ENCODE data around the gene HLA-DOB. TPM values are rescaled to one million over a fixed set of nuclear protein-coding genes. Genes with fewer than 3 reads are reported as not detected.

Gene HLA-DOB
- total and polyA plus RNA-seq, 10 of the 15 experiments (the other 5 are each of a cell fraction or from before 2014, with no cell fraction given), result 27.4 to 79.1 (median 37.0) TPM

- TF ChIP-seq NR2F1 (conservative IDR thresholded peaks at IDR 0.05) (peak; percentile 72; the same call in 1 of the 2 replicates), EGR1 (IDR thresholded peaks at IDR 0.05; ENCODE audit: borderline replicate concordance in 1 of 2, low read depth in 2 of 2, low read length in 2 of 2) (peak in 1 of 2 experiments; percentile 53; a peak in 1 of 3 replicates), CHD1 (IDR thresholded peaks at IDR 0.05; ENCODE audit: low read depth, low read length) (0 out of 2 replicates have a peak, but pooled peaks have one; percentile 14), ZZZ3 (IDR thresholded peaks at IDR 0.05; ENCODE audit: control insufficient read depth, insufficient read length, low read depth) (no peak), RELB (IDR thresholded peaks at IDR 0.05; ENCODE audit: low read depth) (0 out of 2 replicates have a peak, but pooled peaks have one; percentile 72), SP1 (IDR thresholded peaks at IDR 0.05; ENCODE audit: low read depth, low read length) (peak; percentile 52), SPI1 (IDR thresholded peaks at IDR 0.05; ENCODE audit: borderline replicate concordance, insufficient read depth, low read depth, low read length) (peak; percentile 98), HCFC1 (IDR thresholded peaks at IDR 0.05; ENCODE audit: low read length) (no peak), SREBF2 (IDR thresholded peaks at IDR 0.05; ENCODE audit: low read length) (no peak), CREM (IDR thresholded peaks at IDR 0.05; ENCODE audit: low read depth) (peak; percentile 98), BMI1 (IDR thresholded peaks at IDR 0.05; ENCODE audit: borderline replicate concordance) (no peak), HDAC2 (IDR thresholded peaks at IDR 0.05) (no peak), RB1 (IDR thresholded peaks at IDR 0.05; ENCODE audit: borderline replicate concordance) (0 out of 2 replicates have a peak, but pooled peaks have one; percentile 29), ZNF384 (IDR thresholded peaks at IDR 0.05; ENCODE audit: borderline replicate concordance, low read depth, low read length) (no peak), RAD21 (IDR thresholded peaks at IDR 0.05; ENCODE audit: insufficient read depth, low read depth, low read length) (no peak), MYC (IDR thresholded peaks at IDR 0.05; ENCODE audit: insufficient read depth, insufficient read length, insufficient replicate concordance, low read length, severe bottlenecking) (peak; percentile 83), CREB1 (IDR thresholded peaks at IDR 0.05; ENCODE audit: low read depth) (no peak), CBX3 (IDR thresholded peaks at IDR 0.05; ENCODE audit: borderline replicate concordance, low read depth) (no peak), REST (IDR thresholded peaks at IDR 0.05; ENCODE audit: low read depth, low read length) (0 out of 2 replicates have a peak, but pooled peaks have one; percentile 37), FOS (IDR thresholded peaks at IDR 0.05; ENCODE audit: borderline replicate concordance, extremely low read depth, insufficient read length) (no peak), KAT2A (conservative IDR thresholded peaks at IDR 0.05; ENCODE audit: control insufficient read depth, low read depth, low read length) (no peak), SUPT20H (IDR thresholded peaks at IDR 0.05; ENCODE audit: borderline replicate concordance, control insufficient read depth, low read depth, low read length) (no peak), PAX8 (IDR thresholded peaks at IDR 0.05) (peak; percentile 79; the same call in 1 of the 2 replicates), MLLT1 (IDR thresholded peaks at IDR 0.05) (peak; percentile 93)
Observed at GRCh38 chr6:32843979-32844838, 27.4 kb upstream of the HLA-DOB start, which contains the start of gene PSMB8 (continued).

Data from GM12878 (cell line).